Peyer's patch (tissue), 4 donors: ENCODE results near the gene RBM48.

Experiments used
- POLR2A ChIP-seq, 2 donors: fragments of 450-650 bp; IDR thresholded peaks; one replicate each; pipeline ENCODE4 v1.5.1; 2017; ENCODE audit warnings: antibody characterized with exemption in 2 of 2, mild to moderate bottlenecking in 2 of 2, moderate library complexity in 2 of 2
- TF ChIP-seq, protein P1 (sequence below), 6 experiments: fragments of 450-650 bp in 4 of 6; fragments of 200-600 bp in 2 of 6; sonication (generic) in 1 of 6; IDR thresholded peaks; one replicate each; pipeline ENCODE4 v1.5.1; 2017 to 2019; ENCODE audit warnings: antibody characterized with exemption in 6 of 6, mild to moderate bottlenecking in 3 of 6, moderate library complexity in 1 of 6

DNA sequence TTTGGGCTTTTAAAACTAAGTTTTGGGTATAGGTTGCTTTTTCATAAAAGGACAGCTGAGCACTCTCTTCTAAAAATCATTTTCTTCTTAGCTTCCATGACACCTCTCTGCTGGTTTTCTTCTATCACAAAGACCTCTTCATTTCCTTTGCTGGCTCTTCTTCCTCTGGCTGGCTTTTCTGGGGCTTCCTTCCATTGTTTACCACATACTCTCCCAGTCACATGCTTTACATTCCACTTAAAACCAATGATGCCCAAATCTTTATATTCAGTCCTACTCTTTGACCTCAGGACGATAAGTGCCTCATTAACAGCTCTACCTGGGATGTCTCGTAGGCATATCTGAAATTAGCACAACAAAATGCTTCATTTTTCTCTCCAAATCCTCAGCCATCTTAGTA is 34.8 kb downstream of the RBM48 start:
- TF ChIP-seq, protein P1, sequence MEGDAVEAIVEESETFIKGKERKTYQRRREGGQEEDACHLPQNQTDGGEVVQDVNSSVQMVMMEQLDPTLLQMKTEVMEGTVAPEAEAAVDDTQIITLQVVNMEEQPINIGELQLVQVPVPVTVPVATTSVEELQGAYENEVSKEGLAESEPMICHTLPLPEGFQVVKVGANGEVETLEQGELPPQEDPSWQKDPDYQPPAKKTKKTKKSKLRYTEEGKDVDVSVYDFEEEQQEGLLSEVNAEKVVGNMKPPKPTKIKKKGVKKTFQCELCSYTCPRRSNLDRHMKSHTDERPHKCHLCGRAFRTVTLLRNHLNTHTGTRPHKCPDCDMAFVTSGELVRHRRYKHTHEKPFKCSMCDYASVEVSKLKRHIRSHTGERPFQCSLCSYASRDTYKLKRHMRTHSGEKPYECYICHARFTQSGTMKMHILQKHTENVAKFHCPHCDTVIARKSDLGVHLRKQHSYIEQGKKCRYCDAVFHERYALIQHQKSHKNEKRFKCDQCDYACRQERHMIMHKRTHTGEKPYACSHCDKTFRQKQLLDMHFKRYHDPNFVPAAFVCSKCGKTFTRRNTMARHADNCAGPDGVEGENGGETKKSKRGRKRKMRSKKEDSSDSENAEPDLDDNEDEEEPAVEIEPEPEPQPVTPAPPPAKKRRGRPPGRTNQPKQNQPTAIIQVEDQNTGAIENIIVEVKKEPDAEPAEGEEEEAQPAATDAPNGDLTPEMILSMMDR (IDR thresholded peaks at IDR 0.05), result no peak
- TF ChIP-seq POLR2A (IDR thresholded peaks at IDR 0.05), result no peak
